Left lung (tissue), 10 donors: ENCODE data around the gene KIF13A. TPM values are rescaled to one million over a fixed set of nuclear protein-coding genes. Genes with fewer than 3 reads are reported as not detected.
"Not testable (repeated sequence)": the region's sequence is repeated elsewhere in the genome, so short reads cannot be mapped to it uniquely, and the experiment has no call there.

ENCODE experiments used
- ATAC-seq: fragments of 200-7000 bp; cut with Tn5 transposase; one replicate; pipeline ENCODE4 v1.9.1; 2020; ENCODE audit warnings: moderate library complexity
- DNase-seq, 4 donors: peaks; one replicate each; pipeline ENCODE4 v3.0.0-alpha.2; 2013 to 2020
- H3K27ac ChIP-seq, 2 donors: fragments of 200-600 bp; sonication (generic) in 1 of 2; one replicate each; pipeline versions ENCODE4 v1.5.0 to v1.8.0; 2020 to 2021
- H3K27me3 ChIP-seq, 2 donors: fragments of 200-600 bp; sonication (generic) in 1 of 2; one replicate each; pipeline versions ENCODE4 v1.5.0 to v1.8.0; 2020 to 2021
- H3K36me3 ChIP-seq, 2 donors: fragments of 200-600 bp; sonication (generic) in 1 of 2; one replicate each; pipeline versions ENCODE4 v1.5.0 to v1.8.0; 2020 to 2021
- H3K4me1 ChIP-seq, 2 donors: fragments of 200-600 bp; one replicate each; pipeline ENCODE4 v1.8.0; 2021
- H3K4me3 ChIP-seq, 2 donors: fragments of 200-600 bp; sonication (generic) in 1 of 2; one replicate each; pipeline versions ENCODE4 v1.5.0 to v1.8.0; 2020 to 2021; ENCODE audit warnings: mild to moderate bottlenecking in 1 of 2
- H3K9me3 ChIP-seq, 2 donors: fragments of 200-600 bp; sonication (generic) in 1 of 2; one replicate each; pipeline versions ENCODE4 v1.5.0 to v1.8.0; 2020 to 2021
- intact Hi-C, 2 donors: fragments of 100-400 bp; cut with DNase I; formaldehyde crosslinking; loops; one replicate each; pipeline versions ENCODE4 v1.11.2 to v1.14.2; 2022
- polyA plus RNA-seq, 6 donors: library from polyadenylated mRNA; unstranded; fragments of 120-200 nt; gene quantifications; one replicate each; pipeline ENCODE4 v1.2.1, GENCODE V29; 2013; ENCODE audit not compliant: insufficient read length in 6 of 6
- total RNA-seq, 2 donors: library from RNA; stranded (reverse); fragmentation: NEBNext Ultra II Directional; extraction: Animal tissue kit (Norgen Biotek cat#: 25700); gene quantifications; one replicate each; pipeline ENCODE4 v1.2.1, GENCODE V29; 2021
- TF ChIP-seq, protein P1 (sequence below), 2 donors: fragments of 200-600 bp; sonication (generic) in 1 of 2; IDR thresholded peaks; one replicate each; pipeline versions ENCODE4 v1.5.0 to v1.8.0; 2021; ENCODE audit warnings: antibody characterized with exemption in 2 of 2
- donor health status: DM: no; HTN: yes; CAD: no.
- donor health status: DM: no; HTN: no; CAD: no.

KIF13A gene
- total and polyA plus RNA-seq, 8 donors: 42.1 to 50.1 (median 46.3) TPM

DNA sequence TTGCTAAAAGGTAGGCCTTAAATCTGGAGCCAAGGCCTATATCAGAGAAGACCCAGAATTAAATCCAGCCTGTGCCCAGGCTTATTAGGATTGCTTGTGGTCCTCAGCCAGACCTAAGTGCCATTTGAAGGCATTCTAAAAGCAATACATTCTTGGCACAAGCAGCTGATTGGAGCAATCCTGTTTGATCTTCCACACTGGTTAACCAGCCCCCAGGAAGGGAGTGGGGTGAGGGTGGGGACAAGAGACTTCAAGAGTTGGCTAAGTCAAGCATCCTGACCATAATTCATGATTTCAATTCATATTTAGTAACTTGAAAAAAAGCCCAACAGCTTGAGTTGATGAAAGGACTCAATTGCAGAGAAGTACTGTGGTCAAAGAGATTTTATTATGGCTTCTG lies 128.9 kb downstream of the KIF13A start:
- Histone ChIP-seq H3K9me3 (no peaks in the 10 kb centered on the region), H3K4me3 (no peak overlapping the region), H3K27me3 (no peaks in the 10 kb centered on the region), H3K27ac (peak overlapping the region in 1 of 2 donors; percentile 58), H3K36me3 (peaks cover 0 to 11% of the 10 kb centered on the region in 2 donors), H3K4me1 (no peaks in the 10 kb centered on the region)
- peak; percentile 91 for ATAC-seq
- DNase-seq: peak in 2 of 4 donors; percentile 48 to 65
- TF ChIP-seq, protein P1, sequence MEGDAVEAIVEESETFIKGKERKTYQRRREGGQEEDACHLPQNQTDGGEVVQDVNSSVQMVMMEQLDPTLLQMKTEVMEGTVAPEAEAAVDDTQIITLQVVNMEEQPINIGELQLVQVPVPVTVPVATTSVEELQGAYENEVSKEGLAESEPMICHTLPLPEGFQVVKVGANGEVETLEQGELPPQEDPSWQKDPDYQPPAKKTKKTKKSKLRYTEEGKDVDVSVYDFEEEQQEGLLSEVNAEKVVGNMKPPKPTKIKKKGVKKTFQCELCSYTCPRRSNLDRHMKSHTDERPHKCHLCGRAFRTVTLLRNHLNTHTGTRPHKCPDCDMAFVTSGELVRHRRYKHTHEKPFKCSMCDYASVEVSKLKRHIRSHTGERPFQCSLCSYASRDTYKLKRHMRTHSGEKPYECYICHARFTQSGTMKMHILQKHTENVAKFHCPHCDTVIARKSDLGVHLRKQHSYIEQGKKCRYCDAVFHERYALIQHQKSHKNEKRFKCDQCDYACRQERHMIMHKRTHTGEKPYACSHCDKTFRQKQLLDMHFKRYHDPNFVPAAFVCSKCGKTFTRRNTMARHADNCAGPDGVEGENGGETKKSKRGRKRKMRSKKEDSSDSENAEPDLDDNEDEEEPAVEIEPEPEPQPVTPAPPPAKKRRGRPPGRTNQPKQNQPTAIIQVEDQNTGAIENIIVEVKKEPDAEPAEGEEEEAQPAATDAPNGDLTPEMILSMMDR (IDR thresholded peaks at IDR 0.05): no peak
- intact Hi-C loops: no loop called here

DNA sequence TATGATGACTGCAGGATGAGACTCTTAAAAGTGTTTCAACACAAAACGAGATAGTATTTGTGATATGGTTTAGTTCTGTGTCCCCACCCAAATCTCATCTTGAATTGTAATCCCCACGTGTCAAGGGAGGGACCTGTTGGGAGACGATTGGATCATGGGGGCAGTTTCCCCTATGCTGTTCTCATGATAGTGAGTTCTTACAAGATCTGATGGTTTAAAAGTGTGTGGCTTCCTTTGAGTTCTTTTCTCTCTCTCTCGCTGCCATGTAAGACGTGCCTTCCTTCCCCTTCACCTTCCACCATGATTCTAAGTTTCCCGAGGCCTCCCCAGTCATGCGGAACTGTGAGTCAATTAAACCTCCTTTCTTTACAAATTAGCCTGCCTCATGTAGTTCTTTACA lies 130.2 kb downstream of the KIF13A start:
- H3K4me3 ChIP-seq, H3K4me1 ChIP-seq, H3K9me3 ChIP-seq, intact Hi-C loops, ATAC-seq, H3K27me3 ChIP-seq, DNase-seq, H3K27ac ChIP-seq: not testable (repeated sequence)
- peaks cover 0 to 11% of the 10 kb centered on the region in 2 donors for H3K36me3 ChIP-seq

DNA sequence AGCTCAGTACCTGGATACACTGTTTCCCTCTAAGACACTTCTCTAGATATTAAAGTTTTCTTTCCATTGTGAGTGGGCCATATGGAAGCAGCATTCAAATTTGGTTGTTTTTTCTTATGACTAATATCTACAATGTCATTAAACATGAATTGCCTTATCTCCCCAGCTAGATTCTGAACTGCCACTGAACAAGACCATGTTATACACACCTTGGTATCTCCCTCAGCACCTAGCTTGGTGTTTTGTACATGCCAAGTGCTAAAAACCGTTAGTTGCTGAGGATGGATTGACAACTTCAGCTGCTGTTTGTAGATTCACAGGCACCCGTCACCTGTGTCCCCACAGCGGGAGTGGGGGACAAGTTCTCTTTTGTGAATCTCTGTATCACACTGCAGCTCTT lies 131.1 kb downstream of the KIF13A start:
- Histone ChIP-seq H3K4me1 (peaks cover 8 to 9% of the 10 kb centered on the region in 2 donors), H3K27ac (no peak overlapping the region), H3K4me3 (no peak overlapping the region), H3K27me3 (no peaks in the 10 kb centered on the region), H3K36me3 (peaks cover 0 to 11% of the 10 kb centered on the region in 2 donors), H3K9me3 (no peaks in the 10 kb centered on the region)
- intact Hi-C loops: no loop called here
- no peak for ATAC-seq
- no peak for DNase-seq
- TF ChIP-seq, protein P1 (IDR thresholded peaks at IDR 0.05): no peak

DNA sequence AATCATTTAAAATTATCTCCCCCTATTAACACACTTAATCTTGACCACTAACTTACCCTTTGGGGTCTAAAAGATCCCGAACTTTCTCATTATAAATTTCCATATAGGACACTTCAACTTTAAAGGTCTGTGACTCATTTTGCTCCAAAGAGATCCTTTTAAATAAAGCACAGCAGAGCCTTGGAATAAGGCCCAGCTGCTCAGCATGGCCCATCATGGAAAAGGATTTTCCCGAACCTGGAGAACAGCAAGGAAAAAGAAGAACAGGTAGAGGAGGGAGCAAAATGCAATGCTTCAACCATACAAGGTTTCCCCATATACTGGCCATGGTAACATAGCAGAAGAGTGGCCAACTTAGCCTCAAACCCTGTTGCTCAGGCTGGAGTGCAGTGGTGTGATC lies 132.1 kb downstream of the KIF13A start:
- no peaks in the 10 kb centered on the region for H3K9me3 ChIP-seq
- no peak for DNase-seq
- peaks cover 8 to 9% of the 10 kb centered on the region in 2 donors for H3K4me1 ChIP-seq
- H3K27ac ChIP-seq: no peak overlapping the region
- ATAC-seq: no peak
- TF ChIP-seq, protein P1 (IDR thresholded peaks at IDR 0.05): no peak
- H3K27me3 ChIP-seq: no peaks in the 10 kb centered on the region
- H3K36me3 ChIP-seq: peaks cover 0 to 19% of the 10 kb centered on the region in 2 donors
- H3K4me3 ChIP-seq: no peak overlapping the region
- intact Hi-C loops: no loop called here

DNA sequence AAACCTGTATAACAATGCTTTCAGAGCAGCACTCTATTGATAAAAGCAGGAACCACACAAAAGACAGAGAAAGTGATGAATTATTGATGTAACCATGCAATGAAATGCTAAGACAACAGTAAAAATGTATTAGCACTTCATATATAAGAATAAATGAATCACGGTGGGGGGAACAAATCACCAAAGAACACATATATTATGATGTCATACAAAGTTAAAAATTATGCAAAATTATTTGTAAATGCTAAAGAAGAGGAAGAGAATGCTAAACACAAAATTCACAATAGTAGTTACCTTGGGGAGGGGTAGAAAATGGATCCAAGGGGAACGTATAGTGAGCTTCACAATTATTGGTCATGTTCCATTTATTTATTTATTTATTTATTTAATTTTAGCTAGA lies 133.9 kb downstream of the KIF13A start:
- Histone ChIP-seq H3K9me3 (no peaks in the 10 kb centered on the region), H3K27ac (no peak overlapping the region), H3K4me3 (no peak overlapping the region), H3K36me3 (peaks cover 0 to 38% of the 10 kb centered on the region in 2 donors), H3K4me1 (peaks cover 8 to 9% of the 10 kb centered on the region in 2 donors), H3K27me3 (no peaks in the 10 kb centered on the region)
- ATAC-seq (no peak), DNase-seq (no peak)
- intact Hi-C loops: no loop called here
- TF ChIP-seq, protein P1 (IDR thresholded peaks at IDR 0.05): no peak

DNA sequence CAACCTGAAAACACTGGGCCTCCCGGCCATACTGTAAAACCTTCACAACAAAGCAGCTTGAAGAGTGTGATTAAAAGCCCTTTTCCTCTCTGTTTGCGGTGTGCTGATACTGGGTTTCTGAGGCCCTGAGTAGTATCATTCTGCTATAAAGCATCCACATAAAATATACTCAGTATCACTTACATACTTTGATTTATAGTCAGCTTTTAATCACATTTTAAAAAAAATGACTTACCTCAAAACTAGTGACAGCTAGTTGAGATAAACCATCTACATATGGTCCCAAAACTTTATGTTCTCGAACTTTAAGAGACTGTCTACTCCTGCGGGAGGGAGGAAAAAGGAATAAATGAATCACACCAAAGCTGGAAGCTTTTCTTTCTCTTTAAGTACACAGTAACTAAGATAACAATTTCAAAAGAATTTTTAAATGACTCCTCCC lies 135.7 kb downstream of the KIF13A start:
- ATAC-seq (peak; percentile 81), DNase-seq (no peak)
- no peaks in the 10 kb centered on the region for H3K27me3 ChIP-seq
- H3K4me3 ChIP-seq: no peak overlapping the region
- H3K4me1 ChIP-seq: peaks cover 8 to 9% of the 10 kb centered on the region in 2 donors
- intact Hi-C loops: no loop called here
- TF ChIP-seq, protein P1 (IDR thresholded peaks at IDR 0.05): no peak
- no peaks in the 10 kb centered on the region for H3K9me3 ChIP-seq
- H3K27ac ChIP-seq: peak overlapping the region; percentile 30 to 53
- peaks cover 0 to 48% of the 10 kb centered on the region in 2 donors for H3K36me3 ChIP-seq
